Muscle layer of colon (tissue), 2 donors: ENCODE results near the gene PPP2R2D.

Source experiments
- H3K27ac ChIP-seq: one replicate; pipeline ENCODE4 v1.7.0; 2013; ENCODE audit warnings: low read depth, mild to moderate bottlenecking, low read length, moderate library complexity
- H3K27me3 ChIP-seq, 2 donors: one replicate each; pipeline ENCODE4 v1.7.0; 2013; ENCODE audit warnings: low read length in 2 of 2, mild to moderate bottlenecking in 2 of 2; ENCODE audit not compliant: insufficient read depth in 2 of 2, control insufficient read depth in 1 of 2
- H3K36me3 ChIP-seq: one replicate; pipeline ENCODE4 v1.7.0; 2013; ENCODE audit warnings: mild to moderate bottlenecking, low read length; ENCODE audit not compliant: insufficient read depth
- H3K4me1 ChIP-seq: one replicate; pipeline ENCODE4 v1.7.0; 2013; ENCODE audit warnings: mild to moderate bottlenecking, low read length; ENCODE audit not compliant: insufficient read depth
- H3K4me3 ChIP-seq, 2 donors: one replicate each; pipeline ENCODE4 v1.7.0; 2013; ENCODE audit warnings: low read length in 2 of 2, low read depth in 1 of 2, mild to moderate bottlenecking in 1 of 2, moderate library complexity in 1 of 2
- H3K9ac ChIP-seq: one replicate; pipeline ENCODE4 v1.7.0; 2013; ENCODE audit warnings: low read length
- H3K9me3 ChIP-seq: one replicate; pipeline ENCODE4 v1.7.0; 2013; ENCODE audit warnings: mild to moderate bottlenecking, low read length
- donor health status: abdominal sarcoma.
- donor health status: Adenocarcinoma of cecum.

The PPP2R2D gene

GRCh38 chr10:131961777-131962662 is 61.2 kb downstream of the PPP2R2D start:
- H3K27me3 ChIP-seq, result no peaks in the 10 kb centered on the region
- H3K27ac ChIP-seq, result no peak overlapping the region
- no peaks in the 10 kb centered on the region for H3K9me3 ChIP-seq
- no peak overlapping the region for H3K4me3 ChIP-seq
- no peak overlapping the region for H3K9ac ChIP-seq
- H3K36me3 ChIP-seq, result peaks cover 20% of the 10 kb centered on the region
- H3K4me1 ChIP-seq, result no peaks in the 10 kb centered on the region

DNA sequence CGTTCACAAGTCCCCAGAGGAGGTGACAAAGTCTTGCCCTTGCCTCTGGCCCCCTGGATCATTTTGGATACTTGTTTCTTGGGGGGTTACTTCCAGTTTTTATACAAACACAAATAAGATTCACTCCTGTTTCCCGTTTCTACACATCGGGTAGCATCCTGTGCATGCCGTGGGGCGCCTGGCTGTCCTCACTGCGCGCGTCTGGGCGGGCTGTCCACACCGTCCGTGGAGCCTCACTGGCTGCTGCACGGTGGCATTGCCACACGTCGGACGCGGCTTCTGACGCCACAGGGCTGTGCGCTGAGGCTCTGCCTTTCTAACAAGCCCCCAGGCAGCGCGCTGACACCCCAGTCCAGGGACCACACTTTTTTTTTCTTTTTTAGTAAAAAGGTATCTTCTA is 62.5 kb downstream of the PPP2R2D start:
- H3K36me3 ChIP-seq, result peaks cover 12% of the 10 kb centered on the region
- no peak overlapping the region for H3K27ac ChIP-seq

GRCh38 chr10:131963811-131964210 is 63.0 kb downstream of the PPP2R2D start:
- Histone ChIP-seq H3K36me3 (peaks cover 12% of the 10 kb centered on the region), H3K9ac (no peak overlapping the region)

More for the DNA sequence above, 62.5 kb downstream of the PPP2R2D start:
- Histone ChIP-seq H3K9ac (no peak overlapping the region), H3K4me1 (no peaks in the 10 kb centered on the region), H3K27me3 (no peaks in the 10 kb centered on the region), H3K9me3 (no peaks in the 10 kb centered on the region), H3K4me3 (no peak overlapping the region)

DNA sequence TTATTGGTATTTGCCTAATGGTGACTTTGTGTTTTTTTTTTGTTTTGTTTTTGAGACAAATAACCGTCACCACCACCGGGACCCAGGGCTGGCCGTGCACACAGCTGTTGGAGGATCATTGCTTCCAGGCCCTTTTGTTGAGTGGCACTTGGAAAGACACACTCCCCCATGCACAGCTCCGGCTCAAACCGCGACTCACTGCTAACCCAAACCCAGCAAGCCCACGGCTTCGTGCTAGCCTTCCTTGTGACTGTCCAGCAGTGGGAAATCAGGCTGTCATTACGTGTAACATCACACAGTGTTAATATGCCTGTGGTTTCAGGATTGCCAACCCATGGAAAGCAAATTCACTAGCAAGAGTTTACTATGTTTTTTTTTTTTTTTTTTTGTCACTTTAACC is 63.5 kb downstream of the PPP2R2D start:
- H3K4me1 ChIP-seq, result no peaks in the 10 kb centered on the region
- no peak overlapping the region for H3K9ac ChIP-seq
- peaks cover 12% of the 10 kb centered on the region for H3K36me3 ChIP-seq
- no peak overlapping the region for H3K4me3 ChIP-seq
- H3K9me3 ChIP-seq, result no peaks in the 10 kb centered on the region
- H3K27ac ChIP-seq, result no peak overlapping the region
- H3K27me3 ChIP-seq, result no peaks in the 10 kb centered on the region

More at GRCh38 chr10:131963811-131964210, 63.0 kb downstream of the PPP2R2D start:
- no peaks in the 10 kb centered on the region for H3K4me1 ChIP-seq
- H3K27me3 ChIP-seq, result no peaks in the 10 kb centered on the region
- H3K4me3 ChIP-seq, result no peak overlapping the region
- no peak overlapping the region for H3K27ac ChIP-seq
- H3K9me3 ChIP-seq, result no peaks in the 10 kb centered on the region

GRCh38 chr10:131968949-131969348 is 68.1 kb downstream of the PPP2R2D start:
- Histone ChIP-seq H3K27me3 (no peaks in the 10 kb centered on the region), H3K4me3 (no peak overlapping the region), H3K9ac (no peak overlapping the region), H3K9me3 (no peaks in the 10 kb centered on the region), H3K4me1 (no peaks in the 10 kb centered on the region), H3K27ac (no peak overlapping the region), H3K36me3 (peaks cover 14% of the 10 kb centered on the region)

DNA sequence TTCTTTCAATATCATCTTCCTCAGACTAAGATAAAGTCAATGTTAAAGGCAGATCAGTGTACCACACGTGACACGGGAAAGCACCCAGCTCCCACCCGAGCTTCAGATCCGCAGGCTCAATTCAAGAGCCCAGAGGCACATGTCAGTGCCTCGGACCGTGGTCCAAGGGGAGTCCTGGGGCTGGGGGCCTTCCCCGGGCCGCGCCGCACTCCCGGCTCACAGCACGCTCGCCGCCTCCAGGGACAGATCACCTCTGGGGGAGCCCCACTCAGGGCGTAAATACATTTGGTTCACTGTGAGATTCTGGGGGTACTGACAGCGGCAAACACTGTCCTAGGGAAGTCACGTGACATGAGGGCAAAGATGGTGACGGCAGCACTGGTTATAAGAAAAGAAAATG is 70.1 kb downstream of the PPP2R2D start:
- Histone ChIP-seq H3K9ac (no peak overlapping the region), H3K4me3 (no peak overlapping the region), H3K27me3 (no peaks in the 10 kb centered on the region), H3K27ac (no peak overlapping the region), H3K4me1 (no peaks in the 10 kb centered on the region), H3K36me3 (peaks cover 14% of the 10 kb centered on the region), H3K9me3 (no peaks in the 10 kb centered on the region)

DNA sequence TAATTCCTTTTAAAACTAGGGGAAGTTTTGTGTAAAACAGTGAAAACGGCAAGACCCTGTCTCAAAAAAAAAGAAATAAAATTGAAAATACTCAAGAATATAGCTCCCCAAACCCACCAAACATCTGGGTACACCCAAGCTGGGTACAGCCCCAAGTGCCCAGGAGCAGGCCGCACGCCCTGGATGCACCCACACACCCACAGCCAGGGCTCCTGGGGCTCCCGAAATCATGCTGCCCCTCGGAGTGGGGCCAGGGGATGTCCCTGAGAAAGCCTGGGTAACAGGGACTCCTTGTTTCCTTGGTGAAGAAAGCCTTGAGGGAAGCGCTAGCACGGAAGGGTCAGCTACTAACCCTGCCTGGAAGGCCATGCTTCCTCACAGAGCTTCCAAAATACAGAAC is 70.8 kb downstream of the PPP2R2D start:
- Histone ChIP-seq H3K27ac (no peak overlapping the region), H3K4me1 (no peaks in the 10 kb centered on the region), H3K27me3 (no peaks in the 10 kb centered on the region), H3K9me3 (no peaks in the 10 kb centered on the region), H3K9ac (no peak overlapping the region), H3K36me3 (peaks cover 10% of the 10 kb centered on the region), H3K4me3 (no peak overlapping the region)

- Histone ChIP-seq H3K9me3 (no peaks in the 10 kb centered on the region), H3K4me3 (no peak overlapping the region), H3K36me3 (peaks cover 10% of the 10 kb centered on the region), H3K4me1 (no peaks in the 10 kb centered on the region), H3K27ac (no peak overlapping the region), H3K27me3 (no peaks in the 10 kb centered on the region), H3K9ac (no peak overlapping the region)
Measured at GRCh38 chr10:131972474-131973071, 71.8 kb downstream of the PPP2R2D start.

GRCh38 chr10:131973160-131973951 is 72.5 kb downstream of the PPP2R2D start:
- Histone ChIP-seq H3K36me3 (peaks cover 10% of the 10 kb centered on the region), H3K27ac (no peak overlapping the region), H3K4me1 (peaks cover 1% of the 10 kb centered on the region), H3K27me3 (no peaks in the 10 kb centered on the region), H3K9me3 (no peaks in the 10 kb centered on the region), H3K9ac (no peak overlapping the region), H3K4me3 (no peak overlapping the region)

GRCh38 chr10:131974034-131974817 is 73.4 kb downstream of the PPP2R2D start:
- no peak overlapping the region for H3K27ac ChIP-seq
- no peak overlapping the region for H3K9ac ChIP-seq
- no peak overlapping the region for H3K4me3 ChIP-seq
- no peaks in the 10 kb centered on the region for H3K9me3 ChIP-seq
- no peaks in the 10 kb centered on the region for H3K27me3 ChIP-seq
- H3K36me3 ChIP-seq, result peaks cover 10% of the 10 kb centered on the region
- H3K4me1 ChIP-seq, result peaks cover 10% of the 10 kb centered on the region

- Histone ChIP-seq H3K4me3 (no peak overlapping the region), H3K9ac (no peak overlapping the region), H3K4me1 (peaks cover 18% of the 10 kb centered on the region), H3K27ac (no peak overlapping the region), H3K36me3 (peaks cover 7% of the 10 kb centered on the region), H3K9me3 (no peaks in the 10 kb centered on the region), H3K27me3 (no peaks in the 10 kb centered on the region)
Measured at GRCh38 chr10:131975003-131975402, 74.2 kb downstream of the PPP2R2D start.
